ENCODE measurements around the gene SERPINE1.
A peak's percentile ranks its signal among the peaks of the same experiment; 100 is the strongest.

Gene SERPINE1

DNA sequence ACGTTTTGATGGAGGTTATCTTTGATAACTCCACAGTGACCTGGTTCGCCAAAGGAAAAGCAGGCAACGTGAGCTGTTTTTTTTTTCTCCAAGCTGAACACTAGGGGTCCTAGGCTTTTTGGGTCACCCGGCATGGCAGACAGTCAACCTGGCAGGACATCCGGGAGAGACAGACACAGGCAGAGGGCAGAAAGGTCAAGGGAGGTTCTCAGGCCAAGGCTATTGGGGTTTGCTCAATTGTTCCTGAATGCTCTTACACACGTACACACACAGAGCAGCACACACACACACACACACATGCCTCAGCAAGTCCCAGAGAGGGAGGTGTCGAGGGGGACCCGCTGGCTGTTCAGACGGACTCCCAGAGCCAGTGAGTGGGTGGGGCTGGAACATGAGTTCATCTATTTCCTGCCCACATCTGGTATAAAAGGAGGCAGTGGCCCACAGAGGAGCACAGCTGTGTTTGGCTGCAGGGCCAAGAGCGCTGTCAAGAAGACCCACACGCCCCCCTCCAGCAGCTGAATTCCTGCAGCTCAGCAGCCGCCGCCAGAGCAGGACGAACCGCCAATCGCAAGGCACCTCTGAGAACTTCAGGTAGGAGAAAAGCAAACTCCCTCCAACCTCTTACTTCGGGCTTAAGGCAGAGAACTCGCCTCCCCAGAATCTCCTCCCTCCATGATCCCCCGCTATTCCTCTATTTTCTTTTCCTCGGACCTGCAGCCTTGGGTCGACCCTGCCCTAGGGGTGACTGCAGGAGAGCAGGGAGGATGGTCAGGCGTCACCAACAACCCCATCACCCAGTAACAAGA, at the start of gene SERPINE1 (continued):
- TF ChIP-seq, protein P1, sequence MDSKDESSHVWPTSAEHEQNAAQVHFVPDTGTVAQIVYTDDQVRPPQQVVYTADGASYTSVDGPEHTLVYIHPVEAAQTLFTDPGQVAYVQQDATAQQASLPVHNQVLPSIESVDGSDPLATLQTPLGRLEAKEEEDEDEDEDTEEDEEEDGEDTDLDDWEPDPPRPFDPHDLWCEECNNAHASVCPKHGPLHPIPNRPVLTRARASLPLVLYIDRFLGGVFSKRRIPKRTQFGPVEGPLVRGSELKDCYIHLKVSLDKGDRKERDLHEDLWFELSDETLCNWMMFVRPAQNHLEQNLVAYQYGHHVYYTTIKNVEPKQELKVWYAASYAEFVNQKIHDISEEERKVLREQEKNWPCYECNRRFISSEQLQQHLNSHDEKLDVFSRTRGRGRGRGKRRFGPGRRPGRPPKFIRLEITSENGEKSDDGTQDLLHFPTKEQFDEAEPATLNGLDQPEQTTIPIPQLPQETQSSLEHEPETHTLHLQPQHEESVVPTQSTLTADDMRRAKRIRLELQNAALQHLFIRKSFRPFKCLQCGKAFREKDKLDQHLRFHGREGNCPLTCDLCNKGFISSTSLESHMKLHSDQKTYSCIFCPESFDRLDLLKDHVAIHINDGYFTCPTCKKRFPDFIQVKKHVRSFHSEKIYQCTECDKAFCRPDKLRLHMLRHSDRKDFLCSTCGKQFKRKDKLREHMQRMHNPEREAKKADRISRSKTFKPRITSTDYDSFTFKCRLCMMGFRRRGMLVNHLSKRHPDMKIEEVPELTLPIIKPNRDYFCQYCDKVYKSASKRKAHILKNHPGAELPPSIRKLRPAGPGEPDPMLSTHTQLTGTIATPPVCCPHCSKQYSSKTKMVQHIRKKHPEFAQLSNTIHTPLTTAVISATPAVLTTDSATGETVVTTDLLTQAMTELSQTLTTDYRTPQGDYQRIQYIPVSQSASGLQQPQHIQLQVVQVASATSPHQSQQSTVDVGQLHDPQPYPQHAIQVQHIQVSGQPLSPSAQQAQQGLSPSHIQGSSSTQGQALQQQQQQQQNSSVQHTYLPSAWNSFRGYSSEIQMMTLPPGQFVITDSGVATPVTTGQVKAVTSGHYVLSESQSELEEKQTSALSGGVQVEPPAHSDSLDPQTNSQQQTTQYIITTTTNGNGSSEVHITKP (tag by site-specific recombination; IDR thresholded peaks at IDR 0.05) = peak; percentile 57; the same call in 1 of the 2 replicates
- TF ChIP-seq, protein P2, sequence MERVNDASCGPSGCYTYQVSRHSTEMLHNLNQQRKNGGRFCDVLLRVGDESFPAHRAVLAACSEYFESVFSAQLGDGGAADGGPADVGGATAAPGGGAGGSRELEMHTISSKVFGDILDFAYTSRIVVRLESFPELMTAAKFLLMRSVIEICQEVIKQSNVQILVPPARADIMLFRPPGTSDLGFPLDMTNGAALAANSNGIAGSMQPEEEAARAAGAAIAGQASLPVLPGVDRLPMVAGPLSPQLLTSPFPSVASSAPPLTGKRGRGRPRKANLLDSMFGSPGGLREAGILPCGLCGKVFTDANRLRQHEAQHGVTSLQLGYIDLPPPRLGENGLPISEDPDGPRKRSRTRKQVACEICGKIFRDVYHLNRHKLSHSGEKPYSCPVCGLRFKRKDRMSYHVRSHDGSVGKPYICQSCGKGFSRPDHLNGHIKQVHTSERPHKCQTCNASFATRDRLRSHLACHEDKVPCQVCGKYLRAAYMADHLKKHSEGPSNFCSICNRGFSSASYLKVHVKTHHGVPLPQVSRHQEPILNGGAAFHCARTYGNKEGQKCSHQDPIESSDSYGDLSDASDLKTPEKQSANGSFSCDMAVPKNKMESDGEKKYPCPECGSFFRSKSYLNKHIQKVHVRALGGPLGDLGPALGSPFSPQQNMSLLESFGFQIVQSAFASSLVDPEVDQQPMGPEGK (tag by site-specific recombination; IDR thresholded peaks at IDR 0.05) = peak; percentile 57
- TF ChIP-seq, protein P3, sequence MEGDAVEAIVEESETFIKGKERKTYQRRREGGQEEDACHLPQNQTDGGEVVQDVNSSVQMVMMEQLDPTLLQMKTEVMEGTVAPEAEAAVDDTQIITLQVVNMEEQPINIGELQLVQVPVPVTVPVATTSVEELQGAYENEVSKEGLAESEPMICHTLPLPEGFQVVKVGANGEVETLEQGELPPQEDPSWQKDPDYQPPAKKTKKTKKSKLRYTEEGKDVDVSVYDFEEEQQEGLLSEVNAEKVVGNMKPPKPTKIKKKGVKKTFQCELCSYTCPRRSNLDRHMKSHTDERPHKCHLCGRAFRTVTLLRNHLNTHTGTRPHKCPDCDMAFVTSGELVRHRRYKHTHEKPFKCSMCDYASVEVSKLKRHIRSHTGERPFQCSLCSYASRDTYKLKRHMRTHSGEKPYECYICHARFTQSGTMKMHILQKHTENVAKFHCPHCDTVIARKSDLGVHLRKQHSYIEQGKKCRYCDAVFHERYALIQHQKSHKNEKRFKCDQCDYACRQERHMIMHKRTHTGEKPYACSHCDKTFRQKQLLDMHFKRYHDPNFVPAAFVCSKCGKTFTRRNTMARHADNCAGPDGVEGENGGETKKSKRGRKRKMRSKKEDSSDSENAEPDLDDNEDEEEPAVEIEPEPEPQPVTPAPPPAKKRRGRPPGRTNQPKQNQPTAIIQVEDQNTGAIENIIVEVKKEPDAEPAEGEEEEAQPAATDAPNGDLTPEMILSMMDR (tag by site-specific recombination; IDR thresholded peaks at IDR 0.05) = peak; percentile 39; the same call in 1 of the 2 replicates
- peak; percentile 66; the same call in 1 of the 2 replicates for TF ChIP-seq ZNF223 (tag by site-specific recombination; IDR thresholded peaks at IDR 0.05)
- no peak; the same call in 1 of the 2 replicates for TF ChIP-seq ZNF366 (tag by site-specific recombination; conservative IDR thresholded peaks at IDR 0.05)
- peak; percentile 16; the same call in 1 of the 2 replicates for TF ChIP-seq ZBTB20 (tag by site-specific recombination; IDR thresholded peaks at IDR 0.05)
- TF ChIP-seq ZFP37 (tag by site-specific recombination; IDR thresholded peaks at IDR 0.05) = peak; percentile 47; the same call in 1 of the 2 replicates
- no peak; the same call in 1 of the 2 replicates for TF ChIP-seq ZNF792 (tag by site-specific recombination; IDR thresholded peaks at IDR 0.05)
- peak; percentile 43; the same call in 1 of the 2 replicates for TF ChIP-seq ZNF133 (tag by site-specific recombination; IDR thresholded peaks at IDR 0.05)
- TF ChIP-seq, protein P4, sequence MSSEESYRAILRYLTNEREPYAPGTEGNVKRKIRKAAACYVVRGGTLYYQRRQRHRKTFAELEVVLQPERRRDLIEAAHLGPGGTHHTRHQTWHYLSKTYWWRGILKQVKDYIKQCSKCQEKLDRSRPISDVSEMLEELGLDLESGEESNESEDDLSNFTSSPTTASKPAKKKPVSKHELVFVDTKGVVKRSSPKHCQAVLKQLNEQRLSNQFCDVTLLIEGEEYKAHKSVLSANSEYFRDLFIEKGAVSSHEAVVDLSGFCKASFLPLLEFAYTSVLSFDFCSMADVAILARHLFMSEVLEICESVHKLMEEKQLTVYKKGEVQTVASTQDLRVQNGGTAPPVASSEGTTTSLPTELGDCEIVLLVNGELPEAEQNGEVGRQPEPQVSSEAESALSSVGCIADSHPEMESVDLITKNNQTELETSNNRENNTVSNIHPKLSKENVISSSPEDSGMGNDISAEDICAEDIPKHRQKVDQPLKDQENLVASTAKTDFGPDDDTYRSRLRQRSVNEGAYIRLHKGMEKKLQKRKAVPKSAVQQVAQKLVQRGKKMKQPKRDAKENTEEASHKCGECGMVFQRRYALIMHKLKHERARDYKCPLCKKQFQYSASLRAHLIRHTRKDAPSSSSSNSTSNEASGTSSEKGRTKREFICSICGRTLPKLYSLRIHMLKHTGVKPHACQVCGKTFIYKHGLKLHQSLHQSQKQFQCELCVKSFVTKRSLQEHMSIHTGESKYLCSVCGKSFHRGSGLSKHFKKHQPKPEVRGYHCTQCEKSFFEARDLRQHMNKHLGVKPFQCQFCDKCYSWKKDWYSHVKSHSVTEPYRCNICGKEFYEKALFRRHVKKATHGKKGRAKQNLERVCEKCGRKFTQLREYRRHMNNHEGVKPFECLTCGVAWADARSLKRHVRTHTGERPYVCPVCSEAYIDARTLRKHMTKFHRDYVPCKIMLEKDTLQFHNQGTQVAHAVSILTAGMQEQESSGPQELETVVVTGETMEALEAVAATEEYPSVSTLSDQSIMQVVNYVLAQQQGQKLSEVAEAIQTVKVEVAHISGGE (tag by site-specific recombination; conservative IDR thresholded peaks at IDR 0.05; ENCODE audit: low read depth) = 0 out of 2 replicates have a peak, but pooled peaks have one; percentile 17
- TF ChIP-seq, protein P5, sequence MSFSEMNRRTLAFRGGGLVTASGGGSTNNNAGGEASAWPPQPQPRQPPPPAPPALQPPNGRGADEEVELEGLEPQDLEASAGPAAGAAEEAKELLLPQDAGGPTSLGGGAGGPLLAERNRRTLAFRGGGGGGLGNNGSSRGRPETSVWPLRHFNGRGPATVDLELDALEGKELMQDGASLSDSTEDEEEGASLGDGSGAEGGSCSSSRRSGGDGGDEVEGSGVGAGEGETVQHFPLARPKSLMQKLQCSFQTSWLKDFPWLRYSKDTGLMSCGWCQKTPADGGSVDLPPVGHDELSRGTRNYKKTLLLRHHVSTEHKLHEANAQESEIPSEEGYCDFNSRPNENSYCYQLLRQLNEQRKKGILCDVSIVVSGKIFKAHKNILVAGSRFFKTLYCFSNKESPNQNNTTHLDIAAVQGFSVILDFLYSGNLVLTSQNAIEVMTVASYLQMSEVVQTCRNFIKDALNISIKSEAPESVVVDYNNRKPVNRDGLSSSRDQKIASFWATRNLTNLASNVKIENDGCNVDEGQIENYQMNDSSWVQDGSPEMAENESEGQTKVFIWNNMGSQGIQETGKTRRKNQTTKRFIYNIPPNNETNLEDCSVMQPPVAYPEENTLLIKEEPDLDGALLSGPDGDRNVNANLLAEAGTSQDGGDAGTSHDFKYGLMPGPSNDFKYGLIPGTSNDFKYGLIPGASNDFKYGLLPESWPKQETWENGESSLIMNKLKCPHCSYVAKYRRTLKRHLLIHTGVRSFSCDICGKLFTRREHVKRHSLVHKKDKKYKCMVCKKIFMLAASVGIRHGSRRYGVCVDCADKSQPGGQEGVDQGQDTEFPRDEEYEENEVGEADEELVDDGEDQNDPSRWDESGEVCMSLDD (tag by site-specific recombination; IDR thresholded peaks at IDR 0.05) = peak; percentile 73; the same call in 1 of the 2 replicates
- 0 out of 2 replicates have a peak, but pooled peaks have one; percentile 60 for TF ChIP-seq ZNF324 (tag by site-specific recombination; IDR thresholded peaks at IDR 0.05)
- TF ChIP-seq ZIC2 (tag by site-specific recombination; IDR thresholded peaks at IDR 0.05) = peak; percentile 67
- TF ChIP-seq ZNF404 (tag by site-specific recombination; IDR thresholded peaks at IDR 0.05) = no peak
- TF ChIP-seq ZNF211 (tag by site-specific recombination; IDR thresholded peaks at IDR 0.05; ENCODE audit: low read depth) = no peak
- TF ChIP-seq ZFHX2 (tag by site-specific recombination; conservative IDR thresholded peaks at IDR 0.05) = peak; percentile 94
- TF ChIP-seq, protein P6, sequence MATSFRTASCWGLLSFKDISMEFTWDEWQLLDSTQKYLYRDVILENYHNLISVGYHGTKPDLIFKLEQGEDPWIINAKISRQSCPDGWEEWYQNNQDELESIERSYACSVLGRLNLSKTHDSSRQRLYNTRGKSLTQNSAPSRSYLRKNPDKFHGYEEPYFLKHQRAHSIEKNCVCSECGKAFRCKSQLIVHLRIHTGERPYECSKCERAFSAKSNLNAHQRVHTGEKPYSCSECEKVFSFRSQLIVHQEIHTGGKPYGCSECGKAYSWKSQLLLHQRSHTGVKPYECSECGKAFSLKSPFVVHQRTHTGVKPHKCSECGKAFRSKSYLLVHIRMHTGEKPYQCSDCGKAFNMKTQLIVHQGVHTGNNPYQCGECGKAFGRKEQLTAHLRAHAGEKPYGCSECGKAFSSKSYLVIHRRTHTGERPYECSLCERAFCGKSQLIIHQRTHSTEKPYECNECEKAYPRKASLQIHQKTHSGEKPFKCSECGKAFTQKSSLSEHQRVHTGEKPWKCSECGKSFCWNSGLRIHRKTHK (tag by site-specific recombination; IDR thresholded peaks at IDR 0.05) = no peak
- no peak for TF ChIP-seq ZNF548 (tag by site-specific recombination; IDR thresholded peaks at IDR 0.05)
- no peak for TF ChIP-seq ZBTB1 (tag by site-specific recombination; IDR thresholded peaks at IDR 0.05)
- TF ChIP-seq BCL11A (tag by site-specific recombination; IDR thresholded peaks at IDR 0.05; ENCODE audit: low read depth) = no peak
- no peak for TF ChIP-seq ZNF777 (tag by site-specific recombination; IDR thresholded peaks at IDR 0.05; ENCODE audit: borderline replicate concordance)

Measured in HEK293 (cell line).